Suppressor macrophage treated with lipopolysaccharide for 4 hours (primary cell): ENCODE data around the gene CEP131.
A peak's percentile ranks its signal among the peaks of the same experiment; 100 is the strongest.

Experiments
- DNase-seq: peaks from one replicate; pipeline ENCODE4 v3.0.0-alpha.2; 2020

The CEP131 gene

DNA sequence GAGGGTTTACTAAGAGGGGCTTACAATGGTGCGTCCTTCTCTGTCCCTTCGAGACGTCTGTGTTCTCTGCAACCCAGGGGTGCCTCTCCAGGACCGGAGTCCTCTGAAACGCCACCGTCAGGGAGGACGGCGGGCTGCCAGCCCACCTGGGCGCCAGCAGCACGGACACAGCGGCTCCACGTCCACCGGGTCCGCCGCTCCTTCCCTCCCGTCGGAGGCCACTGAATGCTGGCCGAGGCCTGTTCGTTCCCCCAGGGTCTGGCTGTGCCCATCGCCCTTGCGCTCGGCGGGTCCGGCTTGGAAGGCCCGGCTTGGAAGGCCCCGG lies 15.7 kb upstream of the CEP131 start:
- no peak for DNase-seq

DNA sequence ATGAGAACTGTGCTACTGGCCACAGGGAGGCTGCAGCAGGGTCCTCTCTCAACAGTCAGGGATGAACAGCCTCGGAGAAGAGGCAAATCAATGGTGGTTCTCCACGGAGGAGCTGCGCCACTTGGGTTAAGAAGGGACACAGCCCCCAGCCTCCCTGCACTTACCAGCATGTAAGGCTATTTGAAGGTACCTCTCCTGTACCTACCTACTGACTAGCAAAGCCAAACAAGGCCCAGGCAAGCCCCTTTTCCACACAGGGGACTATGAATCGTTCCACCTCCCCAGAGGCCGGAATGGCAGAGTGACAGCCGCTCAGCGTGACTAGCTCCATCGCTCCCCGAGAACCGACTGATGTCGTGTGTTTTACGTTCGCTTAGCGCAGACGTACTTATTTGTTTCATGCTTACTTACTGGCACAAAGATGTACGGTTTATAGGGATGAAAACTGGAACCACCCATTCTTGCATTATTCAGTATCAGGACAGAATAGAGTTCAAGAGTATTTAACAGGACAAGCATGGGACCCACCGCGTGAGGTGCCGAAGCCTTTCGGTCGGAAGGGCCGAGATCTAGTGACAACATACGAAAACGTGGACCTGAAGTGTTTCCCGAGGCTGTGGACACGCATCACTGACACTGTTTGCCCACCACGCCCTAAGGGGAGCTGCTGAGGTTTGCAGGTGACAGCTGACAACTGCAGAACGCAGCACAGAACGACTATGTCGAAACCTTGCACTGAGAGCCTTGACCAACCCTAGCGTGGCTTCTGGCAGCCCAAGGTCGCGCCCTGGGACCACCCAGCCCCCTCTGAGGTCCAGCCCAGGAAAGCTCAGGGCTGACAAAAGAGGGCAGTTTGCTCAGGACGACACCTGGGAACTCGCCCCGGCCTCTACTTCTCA lies 15.1 kb upstream of the CEP131 start:
- no peak for DNase-seq

DNA sequence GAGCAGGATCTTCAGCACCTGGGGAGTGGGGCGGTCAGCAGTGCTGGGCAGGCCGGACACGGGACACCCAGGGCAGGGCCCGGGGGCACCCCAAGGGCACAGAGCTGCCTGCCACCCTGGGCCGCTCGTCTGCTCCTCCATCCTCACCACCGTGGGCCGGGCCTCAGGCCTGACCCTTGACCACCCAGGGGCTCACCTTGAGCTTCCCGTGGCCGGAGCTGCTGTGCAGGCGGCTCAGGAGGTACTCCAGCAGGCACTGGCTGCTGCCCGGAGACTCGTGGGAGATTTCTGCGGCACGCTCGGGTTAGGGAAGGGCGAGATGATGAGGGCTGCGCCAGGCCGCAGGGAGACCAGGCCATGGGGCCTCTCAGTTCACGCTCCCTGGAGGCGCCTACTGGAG lies 14.0 kb upstream of the CEP131 start:
- no peak for DNase-seq

DNA sequence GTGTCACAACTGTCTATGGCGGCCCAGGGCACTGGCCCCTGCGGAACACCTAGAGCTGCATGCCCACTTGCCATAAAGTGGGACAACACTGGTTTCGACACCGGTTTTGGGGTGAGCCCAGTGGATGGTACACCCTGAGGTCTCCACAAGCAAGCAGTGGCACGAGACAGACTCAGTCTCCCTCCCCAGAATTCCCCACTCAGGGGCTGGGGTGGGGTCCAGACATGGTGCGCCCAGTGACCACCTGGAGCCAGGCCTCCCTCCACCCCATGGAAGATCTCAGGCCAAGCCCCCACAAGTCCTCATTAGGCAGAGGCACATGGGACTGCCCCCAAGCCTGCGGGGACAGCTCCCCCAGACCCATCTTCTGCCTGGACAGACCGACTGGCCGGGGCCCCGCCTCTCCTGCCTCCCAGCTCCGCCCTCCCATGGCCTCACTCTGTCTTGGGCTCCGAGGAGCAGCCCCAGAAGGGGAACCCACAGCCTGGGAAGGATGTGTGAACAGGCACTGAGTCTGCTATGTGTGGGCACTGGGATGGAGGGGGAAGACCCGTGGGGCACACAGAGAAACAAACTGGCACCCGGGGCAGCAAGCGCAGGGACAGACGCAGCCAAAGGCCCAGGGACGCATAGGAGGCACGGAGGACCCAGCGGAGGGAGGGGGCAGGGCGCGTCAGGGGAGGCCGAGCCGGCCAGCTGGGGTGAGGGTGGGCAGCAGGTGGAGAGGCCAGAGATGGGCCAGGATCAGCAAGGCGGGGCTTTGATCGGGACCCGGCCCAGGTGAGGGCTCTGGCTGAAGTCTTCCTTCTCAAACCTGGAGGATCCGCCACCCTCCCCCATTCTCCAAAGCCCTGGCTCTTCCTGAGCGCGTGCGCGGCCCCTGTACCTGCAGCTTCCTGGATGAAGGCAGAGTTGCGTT lies 13.3 kb upstream of the CEP131 start:
- DNase-seq: no peak

DNA sequence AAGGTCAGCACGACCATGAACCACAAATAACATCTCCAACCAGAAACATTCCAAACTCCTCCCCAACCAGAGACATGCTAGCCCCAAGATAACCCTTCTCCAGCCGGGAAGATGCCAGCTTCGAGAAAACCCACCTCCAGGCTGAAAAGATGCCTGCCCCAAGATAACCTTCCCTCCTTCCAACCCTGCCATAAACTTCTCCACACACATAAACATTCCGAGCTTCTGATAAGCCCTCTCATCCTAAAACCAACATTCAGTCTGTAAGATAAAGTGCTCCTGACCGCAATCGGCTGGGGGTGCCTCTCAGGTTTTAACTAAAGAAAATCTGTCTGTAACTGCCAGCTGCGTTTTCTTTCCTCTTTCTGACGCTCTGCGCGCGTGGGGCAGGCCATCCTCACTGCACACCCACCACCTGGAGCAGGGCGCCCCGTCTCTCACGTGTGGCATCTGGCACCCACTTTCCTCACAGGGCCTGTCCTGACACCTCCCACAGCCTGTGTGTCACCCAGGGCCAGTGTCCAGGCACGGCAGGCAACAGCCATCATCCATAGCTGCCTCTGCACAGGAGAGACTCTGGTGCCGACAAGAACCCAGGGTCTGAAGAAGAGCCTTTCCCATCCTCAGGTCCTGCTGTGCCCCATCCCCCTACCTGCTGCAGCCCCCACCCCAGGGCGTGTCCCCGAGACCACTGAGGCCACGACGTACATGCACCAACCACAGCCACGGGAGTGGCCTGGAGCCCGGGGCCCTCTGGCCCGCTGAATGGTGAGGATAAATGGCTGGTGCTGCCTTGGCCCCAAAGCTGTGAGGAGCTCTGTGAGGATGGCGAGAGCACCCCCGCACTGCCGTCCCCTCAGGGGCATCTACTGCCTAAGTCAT lies 12.4 kb upstream of the CEP131 start:
- DNase-seq: no peak

DNA sequence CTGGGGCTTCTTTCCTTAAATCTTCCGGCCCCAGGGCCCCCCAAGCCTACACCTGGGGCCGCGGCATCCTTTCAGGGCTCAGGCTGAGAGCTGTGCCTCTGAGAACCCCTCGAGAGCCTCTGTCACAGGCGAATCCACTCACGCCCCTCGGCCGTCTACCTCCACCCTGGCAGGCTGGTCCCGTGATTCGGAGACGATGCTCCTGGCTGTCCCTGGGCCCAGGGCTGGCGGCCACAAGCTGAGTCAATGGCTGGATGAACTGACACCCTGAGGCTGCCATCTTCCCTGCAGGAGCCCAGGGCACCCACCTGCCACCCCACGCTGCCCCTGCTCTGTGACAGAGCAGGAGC lies 11.7 kb upstream of the CEP131 start:
- no peak for DNase-seq

DNA sequence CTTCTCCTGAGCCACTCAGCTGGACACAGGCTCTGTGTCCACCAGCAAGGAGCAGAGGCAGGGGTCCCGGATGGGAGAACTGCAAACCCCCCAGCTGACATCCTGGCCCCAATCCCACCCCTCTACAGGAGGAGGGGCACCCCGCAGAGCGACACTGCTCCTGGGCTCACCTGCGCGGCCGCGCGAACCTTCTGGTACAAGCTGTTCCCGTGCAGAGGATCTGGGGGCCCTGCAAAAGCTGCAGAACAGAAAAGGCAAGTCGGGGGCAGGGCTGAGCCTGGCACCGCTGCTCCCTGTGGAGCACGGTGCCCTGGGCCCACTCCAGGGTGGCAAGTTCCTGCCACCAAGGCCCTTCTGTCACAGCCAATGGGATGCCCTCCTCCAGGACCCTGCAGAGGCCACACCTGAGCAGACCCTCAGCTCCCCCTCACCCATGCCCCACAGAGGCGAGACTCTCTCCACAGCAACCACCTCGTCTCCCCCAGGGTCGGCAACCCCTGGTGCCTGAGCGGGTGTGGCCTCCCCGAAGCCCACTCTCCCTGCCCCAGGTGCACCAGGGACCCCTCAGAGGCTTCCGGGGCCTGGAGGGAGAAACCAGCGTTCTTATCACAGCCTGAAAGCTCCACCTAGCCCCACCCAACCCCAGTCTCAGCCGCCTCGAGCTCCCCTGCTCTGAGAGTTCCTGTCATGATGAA lies 11.2 kb upstream of the CEP131 start:
- no peak for DNase-seq

DNA sequence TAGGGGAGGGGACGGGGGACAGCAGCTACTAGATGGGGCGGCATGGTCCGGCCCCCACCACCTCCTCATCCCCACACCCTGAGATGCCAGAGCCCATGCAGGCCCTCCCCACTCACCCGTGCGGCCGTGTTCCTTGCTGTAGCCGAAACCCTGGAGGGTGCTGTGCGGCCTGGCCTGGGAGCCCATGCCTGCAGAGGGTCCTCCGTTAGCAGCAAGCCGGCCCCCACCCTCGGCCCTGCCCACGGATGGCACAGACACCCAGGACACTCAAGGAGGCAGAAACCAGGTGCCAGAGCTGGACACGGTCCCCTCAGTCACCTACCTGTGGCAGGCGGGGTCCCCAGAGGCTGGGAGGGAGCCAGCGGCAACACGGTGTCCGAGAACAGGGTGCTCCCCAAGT lies 10.6 kb upstream of the CEP131 start:
- DNase-seq: no peak

DNA sequence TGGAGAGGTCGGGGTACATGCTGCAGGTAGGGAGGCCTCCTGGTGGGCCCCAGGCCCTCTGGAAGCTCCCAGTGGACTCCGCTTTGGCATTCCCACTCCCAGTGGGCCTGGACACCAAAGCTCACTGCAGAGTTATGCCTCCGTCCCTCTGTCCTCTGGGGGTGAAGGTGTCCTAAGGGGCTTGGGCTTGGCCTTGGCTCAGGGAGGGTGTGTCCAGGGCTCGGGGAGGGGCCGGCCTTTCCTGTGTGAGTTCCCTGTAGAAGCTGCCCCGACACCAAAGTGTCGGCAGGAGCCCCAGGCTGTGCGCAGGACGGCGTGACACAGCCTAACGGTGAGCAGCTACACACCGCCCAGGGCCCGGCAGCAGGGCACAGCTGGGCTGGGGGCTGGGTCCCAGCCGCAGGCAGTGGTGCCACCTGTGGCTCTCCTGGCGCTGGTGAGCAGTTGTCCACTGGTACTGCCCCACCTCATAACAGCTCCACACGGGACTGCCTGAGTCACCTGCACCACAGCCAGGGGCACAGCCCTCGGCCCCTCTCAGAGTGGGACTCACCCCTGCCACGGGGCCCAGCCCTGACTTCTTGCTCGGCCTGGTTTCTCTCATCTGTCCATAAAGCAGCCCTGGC lies 10.0 kb upstream of the CEP131 start:
- no peak for DNase-seq

DNA sequence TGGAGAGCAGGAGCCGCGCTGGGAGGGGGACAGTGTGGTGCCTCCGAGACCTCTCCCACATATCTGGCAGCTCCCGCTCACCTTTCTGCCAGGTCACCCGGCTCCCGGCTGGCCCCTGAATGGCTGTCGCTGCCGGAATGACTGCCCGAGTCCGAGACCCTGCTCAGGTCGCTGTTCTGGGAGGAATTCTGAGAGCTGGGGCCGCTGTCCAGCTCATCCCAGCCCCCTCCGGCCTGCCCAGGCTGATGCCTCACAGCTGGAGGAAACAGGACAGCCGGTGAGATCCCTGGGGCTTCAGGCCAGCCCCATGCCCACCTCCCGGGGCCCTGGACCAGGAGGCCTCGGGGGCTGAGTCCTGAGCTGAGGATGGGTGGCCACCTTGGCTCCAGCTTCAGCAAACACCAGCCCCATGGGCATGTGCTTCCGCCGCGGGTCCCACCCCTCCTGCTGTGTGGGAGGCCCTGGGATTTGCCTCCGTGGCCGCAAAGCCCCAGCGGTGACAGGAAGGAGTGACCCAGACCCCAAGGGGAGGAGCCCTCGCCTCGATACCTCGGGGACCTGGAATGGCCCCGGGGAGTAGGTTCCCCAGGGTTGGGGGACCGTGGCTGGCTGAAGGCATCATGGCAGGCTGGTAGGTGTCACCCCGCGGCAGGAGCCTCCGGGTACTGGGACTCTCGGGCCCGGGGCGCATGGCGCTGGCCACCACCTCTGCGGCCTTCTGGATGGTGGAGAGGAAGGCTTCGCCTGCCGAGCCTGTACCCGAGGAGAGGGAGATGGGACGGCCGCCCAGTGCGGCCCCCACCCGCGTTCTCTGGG lies 9.2 kb upstream of the CEP131 start:
- DNase-seq: no peak

DNA sequence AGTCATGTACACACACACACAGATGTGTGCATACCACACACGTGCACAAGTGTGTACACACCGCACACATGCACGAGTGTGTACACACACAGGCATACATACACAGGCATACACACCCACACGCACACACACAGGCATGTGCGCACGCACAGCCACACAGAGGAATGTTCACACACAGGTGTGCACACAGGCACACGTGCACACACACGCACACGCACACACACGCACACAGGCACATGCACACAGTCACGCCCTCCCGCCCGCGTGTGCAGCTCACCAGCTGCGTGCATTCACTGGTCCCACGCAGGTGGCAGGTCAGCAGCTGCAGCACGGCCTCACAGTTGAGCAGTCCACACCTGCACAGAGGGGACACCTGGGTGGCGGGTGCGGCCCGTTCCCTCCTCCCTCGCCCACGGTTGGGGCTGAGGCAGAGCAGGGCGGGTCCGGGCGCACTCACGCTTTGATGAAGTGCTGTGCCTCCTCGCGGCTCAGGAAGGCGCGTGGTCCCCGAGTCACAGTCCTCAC lies 8.4 kb upstream of the CEP131 start:
- DNase-seq: no peak

DNA sequence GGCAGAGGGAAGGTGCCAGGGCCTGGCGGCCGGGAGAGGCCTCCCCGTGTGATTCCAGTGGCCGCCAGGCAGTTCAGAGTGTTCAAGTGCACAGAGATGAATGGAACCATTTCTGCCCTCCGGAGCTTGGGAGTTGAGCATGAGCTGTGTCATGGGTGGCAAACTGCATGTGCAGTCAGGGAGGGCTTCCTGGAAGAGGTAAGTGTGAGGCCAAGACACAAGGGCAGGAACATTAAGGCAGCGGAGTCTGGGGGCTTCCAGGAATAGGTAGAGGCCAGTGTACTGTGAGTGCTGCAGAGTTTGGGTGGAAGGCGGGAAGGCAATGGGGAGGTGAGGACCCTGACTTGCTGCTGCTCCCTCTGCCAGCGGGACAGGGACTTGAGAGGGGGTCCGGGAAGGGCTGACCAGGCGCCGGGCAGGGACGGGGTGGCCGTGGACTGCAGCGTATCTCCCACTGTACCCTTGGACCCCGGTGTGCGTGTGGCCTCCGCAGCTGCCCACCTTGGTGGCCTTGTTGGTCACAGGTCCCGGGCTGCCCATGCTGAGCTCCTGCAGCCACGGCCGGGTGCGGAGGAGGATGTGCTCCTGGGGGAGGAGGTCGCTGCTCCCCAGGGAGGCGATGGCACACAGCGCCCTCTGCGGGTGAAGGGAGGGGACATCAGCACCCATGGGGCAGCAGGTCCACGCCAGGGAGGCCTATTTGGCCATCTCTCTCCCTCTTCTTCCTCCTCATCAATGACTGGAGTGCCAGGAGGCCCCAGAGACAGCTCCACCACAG lies 7.5 kb upstream of the CEP131 start:
- DNase-seq: no peak

DNA sequence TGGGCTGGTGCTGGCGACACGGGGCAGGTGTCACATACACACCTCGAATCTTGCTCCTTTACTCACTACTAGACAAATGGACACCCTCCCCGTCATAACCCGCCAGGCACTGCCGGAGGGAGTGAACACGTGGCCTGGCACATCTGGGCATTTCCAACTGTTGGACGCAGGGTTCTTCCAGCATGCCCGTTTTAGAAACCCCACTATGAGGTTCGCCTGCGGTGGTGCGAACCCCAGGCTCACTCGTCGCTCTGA lies 6.8 kb upstream of the CEP131 start:
- DNase-seq: no peak

DNA sequence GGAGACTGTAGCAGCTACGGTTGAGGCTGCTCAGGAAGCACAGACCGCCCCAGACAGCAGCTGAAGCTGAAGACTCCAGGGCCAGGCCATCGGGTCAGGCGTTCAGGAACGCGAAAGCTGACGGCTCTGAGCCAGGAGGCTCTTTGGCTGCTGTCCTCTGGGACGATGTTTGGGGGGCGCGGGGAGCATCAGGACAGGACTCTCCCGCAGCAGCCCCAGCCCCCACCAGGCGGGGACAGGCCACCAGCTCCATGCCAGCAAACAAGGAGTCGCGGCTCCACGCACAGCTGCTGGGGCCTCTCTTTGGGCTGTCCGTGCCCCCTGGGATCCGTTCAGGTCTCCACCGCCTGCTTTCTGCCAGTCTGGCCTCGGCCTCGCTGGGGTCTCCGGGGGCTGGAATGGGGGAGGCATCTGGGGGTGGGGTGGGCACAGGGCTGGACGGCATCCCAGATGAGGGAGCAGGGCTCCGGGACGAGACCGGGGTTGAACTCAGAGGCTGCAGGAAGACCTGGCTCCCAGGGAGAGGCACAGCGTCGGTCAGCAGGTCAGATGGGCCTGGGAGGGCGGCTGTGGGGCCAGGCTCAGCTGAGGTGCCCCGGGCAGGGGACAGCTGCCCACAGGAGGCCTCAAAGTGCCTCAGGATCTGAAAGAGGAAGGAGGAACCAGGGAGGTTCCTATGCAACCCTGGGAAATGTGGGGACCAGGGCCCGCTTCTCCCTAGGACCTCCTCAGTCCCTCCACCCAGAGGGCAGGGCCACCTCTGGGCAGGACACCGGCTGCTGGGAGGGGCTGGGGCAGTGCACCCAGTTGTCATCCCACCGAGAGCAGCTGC lies 6.3 kb upstream of the CEP131 start:
- no peak for DNase-seq

DNA sequence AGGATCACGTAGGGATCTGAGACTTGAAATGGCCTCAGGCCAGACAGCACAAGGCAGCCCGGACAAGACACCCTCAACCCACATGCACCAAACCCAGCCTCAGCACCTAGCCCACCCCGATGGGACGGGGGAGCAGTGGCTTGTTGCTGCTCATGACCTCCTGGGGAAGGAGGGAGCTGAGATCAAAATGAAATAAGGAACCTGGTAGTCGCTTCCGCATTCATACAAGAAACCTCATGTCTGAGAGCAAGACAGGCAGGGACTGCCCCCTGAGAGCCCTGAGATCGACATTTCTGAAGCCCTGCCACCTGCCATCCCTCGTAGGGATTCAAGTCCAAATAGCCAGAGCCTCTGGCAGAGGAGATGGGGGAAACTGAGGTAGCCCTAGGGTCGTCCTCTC lies 5.7 kb upstream of the CEP131 start:
- DNase-seq: peak; percentile 71

DNA sequence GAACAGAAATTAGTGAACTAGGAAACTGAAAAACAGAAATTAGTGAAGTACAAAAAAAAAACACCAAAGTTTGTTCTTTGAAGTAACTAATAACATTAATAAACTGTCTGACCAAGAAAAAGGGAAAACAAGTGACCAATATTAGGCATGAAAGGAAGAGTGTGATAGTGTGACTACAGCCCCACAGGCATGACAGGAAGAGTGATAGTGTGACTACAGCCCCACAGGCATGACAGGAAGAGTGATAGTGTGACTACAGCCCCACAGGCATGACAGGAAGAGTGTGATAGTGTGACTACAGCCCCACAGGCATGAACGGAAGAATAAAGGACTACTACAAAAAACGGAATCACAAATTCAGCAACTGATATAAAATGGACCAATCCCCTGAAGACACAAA lies 4.9 kb upstream of the CEP131 start:
- peak; percentile 10 for DNase-seq

DNA sequence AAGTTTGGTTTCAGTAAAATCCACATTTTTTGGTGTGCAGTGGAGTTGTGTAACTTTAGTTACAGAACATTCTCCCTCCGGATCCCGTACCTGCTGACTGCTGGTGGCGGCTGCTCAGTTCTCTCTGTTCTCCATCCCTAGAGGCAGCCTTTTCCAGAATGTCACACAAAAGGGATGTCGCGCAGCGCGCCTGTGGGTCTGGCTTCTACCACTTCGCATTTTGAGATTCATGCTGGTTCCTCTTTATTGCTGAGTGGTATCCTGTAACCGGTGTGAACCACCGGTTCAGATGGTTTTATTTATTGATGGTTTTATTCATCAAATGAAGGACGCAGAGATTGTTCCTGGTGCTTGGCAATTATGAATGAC lies 981 bp upstream of the CEP131 start:
- peak; percentile 29 for DNase-seq

DNA sequence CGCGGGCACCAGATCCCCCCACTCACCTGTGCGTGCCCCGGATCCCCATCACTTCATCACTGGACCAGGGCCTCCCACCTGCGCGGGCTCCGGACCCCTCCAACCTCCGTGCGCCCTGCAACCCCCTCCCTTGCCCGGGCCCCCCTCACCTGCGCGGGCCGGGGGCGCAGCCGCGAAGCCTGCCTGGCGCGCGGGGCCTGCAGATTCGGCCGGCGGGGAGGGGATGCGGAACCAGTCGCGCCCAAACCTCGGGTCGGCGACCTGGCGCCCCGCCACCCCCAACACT lies 202 bp downstream of the CEP131 start:
- DNase-seq: no peak

DNA sequence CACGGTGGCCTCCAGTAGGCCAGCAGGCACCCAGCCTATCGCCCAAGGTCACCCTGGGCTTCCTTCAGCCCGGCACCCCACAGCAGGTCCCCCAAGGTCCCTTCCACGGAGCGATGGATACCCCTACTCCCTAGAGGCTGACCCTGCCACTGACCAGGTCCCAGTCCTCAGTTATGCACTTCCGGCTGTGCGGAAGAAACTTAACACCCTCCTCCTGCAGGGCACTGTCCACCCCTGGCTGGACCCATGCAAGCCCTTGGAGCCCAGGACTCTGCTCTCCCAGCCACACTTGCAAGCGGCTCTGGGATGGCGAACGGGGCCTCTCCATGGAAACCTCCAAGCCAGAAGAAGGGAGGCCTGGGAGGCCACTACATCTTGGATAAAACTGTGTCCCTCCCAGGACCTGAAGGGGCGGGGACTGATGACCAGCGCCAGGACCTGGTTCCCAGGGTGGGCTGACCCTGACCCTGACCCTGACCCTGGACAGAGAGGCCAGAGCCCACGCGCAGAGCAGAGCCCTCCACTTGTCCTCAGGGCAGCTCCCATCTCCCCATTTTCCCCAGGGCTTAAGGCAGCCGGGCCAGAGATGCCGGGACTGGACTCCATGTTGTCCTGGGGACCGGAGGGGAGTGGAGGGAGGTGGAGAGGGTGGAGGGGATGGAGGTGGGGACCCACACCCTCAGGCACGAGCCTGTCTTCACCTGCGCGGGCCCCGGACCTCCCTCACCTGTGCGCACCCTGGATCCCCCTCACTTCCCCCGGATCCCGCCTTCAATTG lies 734 bp downstream of the CEP131 start:
- no peak for DNase-seq
